SK-N-SH (cell line): ENCODE data around the gene BCL11A. TPM values are rescaled to one million over a fixed set of nuclear protein-coding genes. Genes with fewer than 3 reads are reported as not detected.

Source experiments
- CTCF ChIA-PET: fragments of 300-600, 350-600 bp; formaldehyde crosslinking; extraction: SDS; loops from one replicate; lab custom pipeline; 2021; lab: Yijun Ruan, JAX
- POLR2A ChIA-PET: fragments of 350-600 bp; sonication (Branson Sonifier 250); formaldehyde crosslinking; extraction: SDS; loops from one replicate; lab custom pipeline; 2020; ENCODE audit warnings: antibody characterized with exemption, inconsistent platforms; lab: Yijun Ruan, JAX
- DNase-seq: peaks from one replicate; pipeline ENCODE4 v3.0.0; 2012
- H2AFZ ChIP-seq: fragments of 200-600 bp; sonication (generic); 2 replicates; pipeline ENCODE4 v1.8.1; 2016; ENCODE audit warnings: antibody characterized with exemption, mild to moderate bottlenecking, low read depth
- H3F3A ChIP-seq: fragments of 200-600 bp; sonication (generic); replicated peaks from 2 replicates; pipeline ENCODE3; 2016; ENCODE audit warnings: antibody characterized with exemption, mild to moderate bottlenecking; ENCODE audit not compliant: insufficient read depth
- H3K27ac ChIP-seq, 2 experiments: fragments of 200-500 bp in 1 of 2; fragments of 200-600 bp in 1 of 2; sonication (Bioruptor generic) in 1 of 2; sonication (generic), shearing (Covaris generic) in 1 of 2; 2 replicates each; pipeline versions ENCODE4 v1.5.1 to v1.6.1; 2014 to 2016; ENCODE audit warnings: low read depth in 2 of 2, inconsistent platforms in 1 of 2, low read length in 1 of 2, mild to moderate bottlenecking in 1 of 2, mixed read lengths in 1 of 2
- H3K27me3 ChIP-seq: fragments of 200-600 bp; sonication (generic), shearing (Covaris generic); 2 replicates; pipeline ENCODE4 v1.6.1; 2016; ENCODE audit warnings: mixed run types; ENCODE audit not compliant: insufficient read depth
- H3K36me3 ChIP-seq, 2 experiments: fragments of 200-500 bp in 1 of 2; fragments of 200-600 bp in 1 of 2; sonication (Bioruptor generic) in 1 of 2; sonication (generic) in 1 of 2; replicated peaks in 1 of 2; 2 replicates each; pipeline versions ENCODE3 to v1.5.1; 2014 to 2016; ENCODE audit warnings: low read length in 1 of 2, mild to moderate bottlenecking in 1 of 2; ENCODE audit not compliant: insufficient read depth in 2 of 2, control insufficient read depth in 1 of 2
- H3K4me1 ChIP-seq, 2 experiments: fragments of 200-500 bp in 1 of 2; fragments of 200-600 bp in 1 of 2; sonication (Bioruptor generic) in 1 of 2; sonication (generic), shearing (Covaris generic) in 1 of 2; 2 replicates each; pipeline versions ENCODE4 v1.5.1 to v1.6.1; 2014 to 2016; ENCODE audit warnings: low read depth in 1 of 2, low read length in 1 of 2, mixed run types in 1 of 2; ENCODE audit not compliant: insufficient read depth in 2 of 2, control insufficient read depth in 1 of 2
- H3K4me2 ChIP-seq: fragments of 200-600 bp; sonication (generic), shearing (Covaris generic); 2 replicates; pipeline ENCODE4 v1.6.1; 2017; ENCODE audit warnings: mixed run types
- H3K4me3 ChIP-seq, 2 experiments: fragments of 200-500 bp in 1 of 2; fragments of 200-600 bp in 1 of 2; sonication (Bioruptor generic) in 1 of 2; sonication (generic), shearing (Covaris generic) in 1 of 2; 2 replicates each; pipeline versions ENCODE4 v1.5.1 to v1.8.1; 2014 to 2016; ENCODE audit warnings: low read depth in 2 of 2, inconsistent platforms in 1 of 2, low read length in 1 of 2, mild to moderate bottlenecking in 1 of 2, mixed read lengths in 1 of 2, moderate library complexity in 1 of 2
- H3K79me2 ChIP-seq: fragments of 200-600 bp; sonication (generic); 2 replicates; pipeline ENCODE4 v1.8.1; 2017; ENCODE audit warnings: mild to moderate bottlenecking; ENCODE audit not compliant: insufficient read depth
- H3K9ac ChIP-seq: fragments of 200-600 bp; sonication (generic); 2 replicates; pipeline ENCODE4 v1.6.1; 2017; ENCODE audit warnings: mixed run types
- H3K9me2 ChIP-seq: fragments of 200-600 bp; sonication (generic); 2 replicates; pipeline ENCODE4 v1.6.1; 2017; ENCODE audit warnings: mixed run types
- H3K9me3 ChIP-seq: fragments of 200-600 bp; sonication (generic); 2 replicates; pipeline ENCODE4 v1.6.1; 2017; ENCODE audit warnings: mixed run types, mild to moderate bottlenecking, moderate library complexity
- H4K20me1 ChIP-seq: fragments of 200-600 bp; sonication (generic); 2 replicates; pipeline ENCODE4 v1.6.1; 2017; ENCODE audit warnings: mild to moderate bottlenecking, mixed run types; ENCODE audit not compliant: insufficient read depth
- EZH2phosphoT487 ChIP-seq: fragments of 200-600 bp; sonication (generic); IDR thresholded peaks from 2 replicates; pipeline ENCODE4 v1.6.1; 2017; ENCODE audit warnings: low read depth, mixed run types, mild to moderate bottlenecking, antibody characterized with exemption, moderate library complexity, borderline replicate concordance
- GABPA ChIP-seq: IDR thresholded peaks from 2 replicates; pipeline ENCODE4 v1.4.0; 2012; ENCODE audit warnings: low read depth, mild to moderate bottlenecking
- GATA2 ChIP-seq: sonication (generic); formaldehyde crosslinking; IDR thresholded peaks from 2 replicates; pipeline ENCODE4 v1.5.0; 2020; ENCODE audit warnings: mild to moderate bottlenecking, missing genetic modification reagents
- MEF2A ChIP-seq: IDR thresholded peaks from 2 replicates; pipeline ENCODE4 v1.4.0; 2012; ENCODE audit warnings: low read depth, borderline replicate concordance
- NFIC ChIP-seq: IDR thresholded peaks from 2 replicates; pipeline ENCODE4 v1.4.0; 2012; ENCODE audit warnings: borderline replicate concordance
- NRF1 ChIP-seq: IDR thresholded peaks from 2 replicates; pipeline ENCODE4 v1.6.1; 2012; ENCODE audit warnings: low read depth, mild to moderate bottlenecking, low read length
- PBX3 ChIP-seq: IDR thresholded peaks from 2 replicates; pipeline ENCODE4; 2012
- RXRA ChIP-seq: IDR thresholded peaks from 2 replicates; pipeline ENCODE4 v1.4.0; 2012; ENCODE audit warnings: low read depth, mild to moderate bottlenecking, borderline replicate concordance
- SIN3A ChIP-seq: IDR thresholded peaks from 2 replicates; pipeline ENCODE4 v1.6.1; 2012; ENCODE audit warnings: low read depth, mild to moderate bottlenecking, low read length, moderate library complexity, borderline replicate concordance
- TAF1 ChIP-seq: IDR thresholded peaks from 2 replicates; pipeline ENCODE4 v1.6.1; 2012; ENCODE audit warnings: low read depth, mild to moderate bottlenecking, low read length, moderate library complexity, borderline replicate concordance
- TCF12 ChIP-seq: IDR thresholded peaks from 2 replicates; pipeline ENCODE4 v1.4.0; 2012
- WGBS: methylation state at CpG from one replicate; pipeline ENCODE4 v1.1.6; 2017; ENCODE audit warnings: low lambda C conversion rate; 5-methylcytosine and 5-hydroxymethylcytosine counted together
- polyA plus RNA-seq, 3 experiments: library from polyadenylated mRNA; depleted of rRNA; stranded (reverse); fragments of >200 nt; gene quantifications; 2 replicates each; pipeline ENCODE4 v1.2.3, GENCODE V29; 2012
- TF ChIP-seq, protein P1 (sequence below): IDR thresholded peaks from 2 replicates; pipeline ENCODE4 v1.4.0; 2012; ENCODE audit warnings: low read depth

Gene BCL11A
- polyA plus RNA-seq, 1 of the 3 experiments (the other 2 are of a cell fraction), result 1.9 TPM

GRCh38 chr2:60499651-60500265 is 53.7 kb downstream of the BCL11A start:
- Histone ChIP-seq H3K9me2 (no peaks in the 10 kb centered on the region), H3K79me2 (no peaks in the 10 kb centered on the region; the same call in 1 of the 2 replicates), H4K20me1 (no peaks in the 10 kb centered on the region), H3K9me3 (no peaks in the 10 kb centered on the region), H3K4me2 (no peak overlapping the region), H3K27me3 (no peaks in the 10 kb centered on the region), H3F3A (no peaks in the 10 kb centered on the region), H2AFZ (no peak overlapping the region), H3K4me3 (no peak overlapping the region), H3K27ac (no peak overlapping the region), H3K9ac (no peak overlapping the region), H3K4me1 (no peaks in the 10 kb centered on the region), H3K36me3 (no peaks in the 10 kb centered on the region)
- TF ChIP-seq TAF1 (no peak), TCF12 (no peak), SIN3A (no peak), PBX3 (no peak)
- ChIA-PET POLR2A (no interaction called here), CTCF (interaction anchor here (1.1 kb wide), 1 partner anchor 9 kb away, joined by 3 read pairs; no protein-coding TSS in a partner anchor)
- WGBS, result 74% methylated on average over 3 of the region's 8 CpGs
- DNase-seq, result no peak

GRCh38 chr2:60498816-60499429 is 54.5 kb downstream of the BCL11A start:
- Histone ChIP-seq H3K27ac (no peak overlapping the region), H4K20me1 (no peaks in the 10 kb centered on the region), H3K9me2 (no peaks in the 10 kb centered on the region), H3K9me3 (no peaks in the 10 kb centered on the region), H3K79me2 (no peaks in the 10 kb centered on the region; the same call in 1 of the 2 replicates), H3K4me2 (no peak overlapping the region), H3F3A (no peaks in the 10 kb centered on the region), H3K27me3 (no peaks in the 10 kb centered on the region), H2AFZ (no peak overlapping the region), H3K4me1 (no peaks in the 10 kb centered on the region), H3K9ac (no peak overlapping the region), H3K4me3 (no peak overlapping the region), H3K36me3 (no peaks in the 10 kb centered on the region)
- TF ChIP-seq NFIC (no peak), EZH2phosphoT487 (no peak)
- ChIA-PET POLR2A (no interaction called here), CTCF (interaction anchor here (1.1 kb wide), 1 partner anchor 10 kb away, joined by 3 read pairs; no protein-coding TSS in a partner anchor)
- DNase-seq, result no peak
- WGBS, result 80% methylated on average over 7 of the region's 8 CpGs

GRCh38 chr2:60498127-60498815 is 55.2 kb downstream of the BCL11A start:
- Histone ChIP-seq H4K20me1 (no peaks in the 10 kb centered on the region), H3K79me2 (no peaks in the 10 kb centered on the region; the same call in 1 of the 2 replicates), H3K9me3 (no peaks in the 10 kb centered on the region), H3K9ac (no peak overlapping the region), H3K27ac (no peak overlapping the region), H3K4me1 (no peaks in the 10 kb centered on the region), H3K4me2 (no peak overlapping the region), H3F3A (no peaks in the 10 kb centered on the region), H3K27me3 (no peaks in the 10 kb centered on the region), H2AFZ (no peak overlapping the region), H3K36me3 (no peaks in the 10 kb centered on the region), H3K9me2 (no peaks in the 10 kb centered on the region), H3K4me3 (no peak overlapping the region)
- CTCF ChIA-PET, result interaction anchor here (1.0 kb wide), 1 partner anchor 51 kb away, joined by 3 read pairs; no protein-coding TSS in a partner anchor
- POLR2A ChIA-PET, result no interaction called here
- DNase-seq, result no peak
- TF ChIP-seq RXRA (no peak), NRF1 (no peak), GABPA (no peak), TCF12 (no peak), SIN3A (no peak), NFIC (no peak), GATA2 (CRISPR knock-in tag) (no peak), MEF2A (no peak)
- TF ChIP-seq, protein P1, sequence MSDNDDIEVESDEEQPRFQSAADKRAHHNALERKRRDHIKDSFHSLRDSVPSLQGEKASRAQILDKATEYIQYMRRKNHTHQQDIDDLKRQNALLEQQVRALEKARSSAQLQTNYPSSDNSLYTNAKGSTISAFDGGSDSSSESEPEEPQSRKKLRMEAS, result no peak
- WGBS, result 85% methylated on average over 3 of the region's 8 CpGs
